Stimulated activated CD8-positive, alpha-beta memory T cell treated with anti-CD3 and anti-CD28 coated beads, Interleukin-12 subunit alpha, Interleukin-12 subunit beta, amount 100 ng/mL, for 4 hours (primary cell): Measurements from ENCODE around the gene RAB4B.
"Not testable (repeated sequence)": the region's sequence is repeated elsewhere in the genome, so short reads cannot be mapped to it uniquely, and the experiment has no call there.

Source experiments
- DNase-seq: peaks from one replicate; pipeline ENCODE4 v3.0.0-alpha.2; 2020; ENCODE audit warnings: low read depth

RAB4B gene

DNA sequence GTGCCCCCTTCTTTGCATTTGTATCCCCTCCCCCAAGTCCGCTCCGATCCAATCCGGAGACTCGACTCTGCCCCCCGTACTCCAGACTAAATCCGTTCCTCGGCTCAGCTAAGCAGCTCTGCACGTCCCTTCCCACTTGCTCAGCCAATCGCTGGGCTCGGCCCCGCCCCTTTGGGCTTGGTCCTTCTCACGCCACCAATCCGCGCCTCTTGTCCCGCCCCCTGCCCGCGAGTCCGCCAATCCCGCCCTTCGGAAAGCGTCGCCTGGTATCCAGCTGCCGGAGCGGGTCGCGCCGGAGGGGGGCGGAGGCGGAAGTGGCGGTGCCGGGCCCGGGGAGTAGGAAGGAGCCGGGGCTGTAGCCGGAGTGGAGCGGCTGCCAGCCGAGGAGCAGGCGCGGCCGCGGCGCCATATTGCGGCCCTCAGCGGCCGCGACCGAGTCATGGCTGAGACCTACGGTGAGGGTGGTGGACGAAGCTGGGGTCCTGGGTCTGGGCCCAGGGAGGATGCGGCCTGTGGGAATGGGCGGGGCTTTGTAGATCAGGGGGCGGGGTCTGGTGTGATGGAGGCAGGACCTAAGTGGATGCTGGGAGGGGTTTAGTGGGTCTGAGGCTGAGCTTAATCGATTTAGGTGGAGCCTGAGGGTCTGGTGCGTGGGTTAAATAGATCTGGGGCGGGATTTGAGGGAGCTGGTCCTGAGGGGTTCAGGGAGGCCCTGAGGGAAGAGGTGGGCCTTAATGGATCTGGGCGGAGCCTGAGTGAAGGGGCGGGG lies at the start of gene RAB4B:
RAB4B (plus strand) TSS at position 311 of the 769 bp plus-strand sequence; CDS start at position 440, 129 bp downstream.
- peak; percentile 100 for DNase-seq

DNA sequence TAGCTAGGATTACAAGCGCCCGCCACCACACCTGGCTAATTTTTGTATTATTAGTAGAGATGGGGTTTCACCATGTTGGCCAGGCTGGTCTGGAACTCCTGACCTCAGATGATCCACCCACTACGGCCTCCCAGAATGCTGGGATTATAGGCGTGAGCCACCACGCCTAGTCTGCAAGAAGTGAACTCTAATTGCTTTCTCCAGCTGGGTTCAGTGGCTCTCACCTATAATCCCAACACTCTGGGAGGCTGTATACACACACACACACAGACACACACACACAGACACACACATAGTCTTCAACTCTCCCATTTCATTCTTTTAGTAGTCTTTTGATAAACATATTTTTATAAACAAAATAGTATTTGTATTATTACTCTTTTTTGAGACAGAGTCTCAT lies 48.0 kb upstream of the RAB4B start:
- not testable (repeated sequence) for DNase-seq

- DNase-seq = not testable (repeated sequence)
These were observed 45.7 kb upstream of the RAB4B start for GRCh38 chr19:40732304-40732703.

- DNase-seq = no peak
These were observed 44.9 kb upstream of the RAB4B start for GRCh38 chr19:40733149-40733548.

- no peak for DNase-seq
These were observed 42.9 kb upstream of the RAB4B start for GRCh38 chr19:40735013-40735771.

DNA sequence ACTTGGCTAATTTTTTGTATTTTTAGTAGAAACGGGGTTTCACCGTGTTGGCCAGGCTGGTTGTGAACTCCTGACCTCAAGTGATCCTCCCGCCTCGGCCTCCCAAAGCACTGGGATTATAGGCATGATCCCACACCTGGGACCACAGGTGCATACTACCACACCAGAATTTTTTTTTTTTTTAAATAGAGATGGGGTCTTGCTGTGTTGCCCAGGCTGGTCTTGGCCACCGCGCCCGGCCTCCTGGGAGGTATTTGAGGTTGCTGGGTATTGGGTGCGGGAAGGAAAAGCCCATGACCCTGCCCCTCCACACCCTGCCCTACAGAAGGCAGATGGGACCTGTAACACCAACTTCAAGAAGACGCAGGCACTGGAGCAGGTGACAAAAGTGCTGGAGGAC lies 41.4 kb upstream of the RAB4B start:
- DNase-seq = no peak

- no peak for DNase-seq
These were observed 40.9 kb upstream of the RAB4B start for GRCh38 chr19:40737102-40737644.

GRCh38 chr19:40739030-40739839 lies 38.8 kb upstream of the RAB4B start:
- no peak for DNase-seq

GRCh38 chr19:40739871-40740703 lies 38.0 kb upstream of the RAB4B start:
- DNase-seq = no peak

- DNase-seq = no peak
These were observed 37.3 kb upstream of the RAB4B start for GRCh38 chr19:40740747-40741146.

DNA sequence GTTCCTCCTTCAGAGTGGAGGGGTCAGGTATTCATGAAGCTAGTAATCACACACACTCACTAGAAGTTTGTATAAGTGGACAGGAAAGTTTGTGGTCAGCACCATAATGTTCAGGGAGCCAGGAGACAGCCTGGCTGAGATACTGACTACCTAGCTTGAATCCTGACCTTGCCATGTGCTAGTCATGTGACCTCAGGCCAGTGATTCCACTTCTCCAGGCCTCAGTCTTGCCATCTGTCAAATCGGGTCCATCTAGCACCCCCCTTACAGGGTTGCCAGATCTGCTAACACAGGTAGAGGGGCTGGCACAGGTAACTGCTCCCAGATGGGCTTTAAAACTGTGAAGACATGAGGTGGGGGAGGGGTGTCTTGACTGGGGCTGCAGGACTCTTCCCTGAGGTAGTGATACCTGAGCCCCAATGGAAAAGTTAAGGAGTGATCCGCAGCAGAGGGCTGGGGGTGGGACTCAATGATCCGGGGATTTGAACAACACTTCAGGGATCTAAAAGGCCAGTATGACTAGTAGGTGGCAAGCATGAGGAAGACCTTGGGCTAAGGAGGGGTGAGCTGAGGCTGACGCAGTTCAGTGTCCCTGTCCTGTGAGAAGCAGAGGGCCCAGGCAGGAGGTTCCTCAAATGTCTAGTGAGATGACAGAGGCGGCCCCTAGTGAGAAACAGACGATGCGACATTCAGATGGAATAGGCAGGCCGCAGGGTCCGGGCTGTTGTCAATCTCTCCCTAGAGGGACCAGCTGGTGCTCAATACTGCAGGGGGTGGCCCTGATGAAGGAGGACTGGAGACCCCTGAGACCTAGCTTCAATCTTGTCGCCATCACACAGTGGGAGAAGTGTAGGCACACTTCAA lies 36.3 kb upstream of the RAB4B start:
- DNase-seq = no peak

DNA sequence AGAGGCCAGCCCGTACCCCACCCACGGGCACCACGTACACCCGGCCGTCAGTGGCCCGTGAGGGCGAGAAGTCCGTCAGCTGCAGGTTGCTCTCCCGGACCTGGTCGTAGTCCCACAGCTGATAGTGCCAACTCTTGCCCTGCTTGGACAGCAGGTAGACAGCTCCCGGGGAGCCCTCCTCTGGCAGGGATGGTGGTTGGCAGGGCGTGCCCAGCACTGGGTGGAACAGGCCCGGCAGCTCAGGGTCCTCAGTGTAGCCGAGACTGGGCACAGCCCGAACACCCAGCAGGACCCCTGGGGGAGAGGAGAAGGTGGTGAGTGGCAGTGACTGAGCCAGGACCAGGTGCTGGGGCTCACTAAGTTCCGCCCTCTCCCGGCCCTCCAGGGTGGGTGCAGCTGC lies 35.6 kb upstream of the RAB4B start:
- DNase-seq = no peak

- no peak for DNase-seq
These were observed 35.2 kb upstream of the RAB4B start for GRCh38 chr19:40742886-40743285.

DNA sequence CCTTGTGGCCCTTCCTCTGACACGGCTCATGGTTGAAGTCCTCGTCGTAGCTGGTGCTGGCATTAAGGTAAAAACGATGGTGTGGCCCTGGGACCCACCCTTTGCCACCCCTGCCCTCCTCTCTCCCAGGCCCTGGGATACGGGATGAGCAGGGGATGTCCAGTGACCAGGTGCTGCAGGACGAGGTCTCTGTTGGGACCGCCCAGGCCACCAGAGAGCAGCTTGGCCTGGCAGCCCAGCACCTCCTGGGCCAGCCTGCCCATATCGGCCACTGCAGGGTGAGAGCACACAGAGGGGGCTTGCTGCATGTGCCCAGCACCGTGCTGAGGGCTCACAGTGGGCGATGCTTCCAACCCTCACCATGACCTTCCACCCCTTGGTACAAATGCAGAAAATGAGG lies 34.1 kb upstream of the RAB4B start:
- no peak for DNase-seq

DNA sequence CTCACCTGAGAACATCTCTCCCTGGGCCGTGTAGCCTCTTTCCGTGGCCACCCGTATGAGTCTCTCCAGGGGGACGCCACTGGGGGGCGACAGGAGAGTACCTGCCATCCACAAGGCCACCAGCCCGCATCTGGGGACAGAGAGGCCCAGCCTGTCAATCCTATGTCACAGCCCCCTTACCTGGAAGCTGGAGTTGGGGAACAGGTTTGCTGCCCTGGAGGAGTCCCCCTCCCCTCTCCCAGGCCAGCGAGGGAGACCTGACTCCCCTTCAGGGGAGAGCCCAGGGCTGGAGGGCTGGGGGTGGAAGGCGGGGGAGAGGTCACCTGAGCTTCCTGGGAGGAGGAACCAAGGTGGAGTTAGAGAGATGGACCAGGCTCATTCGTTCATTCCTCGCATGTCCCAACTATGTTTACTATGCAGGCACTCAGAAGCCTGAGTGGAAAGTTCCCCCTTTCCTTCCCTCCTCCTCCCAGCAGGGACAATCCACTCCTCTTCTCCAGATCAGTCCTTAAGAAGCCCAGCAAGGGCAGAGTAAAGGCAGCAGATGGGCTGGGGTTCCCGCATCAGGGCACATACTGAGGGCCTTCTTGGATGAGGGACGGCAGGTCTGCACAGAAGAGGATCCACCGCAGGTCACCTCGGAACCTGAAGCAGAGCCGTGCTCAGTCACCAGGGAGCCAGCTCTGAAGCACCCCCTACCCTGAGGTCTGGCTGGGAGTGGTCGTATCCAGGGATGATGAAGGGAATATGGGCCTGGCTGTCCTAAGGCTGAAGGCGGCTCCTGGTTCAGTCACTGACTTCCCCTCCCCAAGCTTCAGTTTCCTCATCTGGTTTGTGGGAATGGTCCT lies 33.3 kb upstream of the RAB4B start:
- DNase-seq = no peak

GRCh38 chr19:40745402-40745780 lies 32.7 kb upstream of the RAB4B start:
- no peak for DNase-seq

- DNase-seq = no peak
These were observed 30.5 kb upstream of the RAB4B start for GRCh38 chr19:40747536-40747935.

DNA sequence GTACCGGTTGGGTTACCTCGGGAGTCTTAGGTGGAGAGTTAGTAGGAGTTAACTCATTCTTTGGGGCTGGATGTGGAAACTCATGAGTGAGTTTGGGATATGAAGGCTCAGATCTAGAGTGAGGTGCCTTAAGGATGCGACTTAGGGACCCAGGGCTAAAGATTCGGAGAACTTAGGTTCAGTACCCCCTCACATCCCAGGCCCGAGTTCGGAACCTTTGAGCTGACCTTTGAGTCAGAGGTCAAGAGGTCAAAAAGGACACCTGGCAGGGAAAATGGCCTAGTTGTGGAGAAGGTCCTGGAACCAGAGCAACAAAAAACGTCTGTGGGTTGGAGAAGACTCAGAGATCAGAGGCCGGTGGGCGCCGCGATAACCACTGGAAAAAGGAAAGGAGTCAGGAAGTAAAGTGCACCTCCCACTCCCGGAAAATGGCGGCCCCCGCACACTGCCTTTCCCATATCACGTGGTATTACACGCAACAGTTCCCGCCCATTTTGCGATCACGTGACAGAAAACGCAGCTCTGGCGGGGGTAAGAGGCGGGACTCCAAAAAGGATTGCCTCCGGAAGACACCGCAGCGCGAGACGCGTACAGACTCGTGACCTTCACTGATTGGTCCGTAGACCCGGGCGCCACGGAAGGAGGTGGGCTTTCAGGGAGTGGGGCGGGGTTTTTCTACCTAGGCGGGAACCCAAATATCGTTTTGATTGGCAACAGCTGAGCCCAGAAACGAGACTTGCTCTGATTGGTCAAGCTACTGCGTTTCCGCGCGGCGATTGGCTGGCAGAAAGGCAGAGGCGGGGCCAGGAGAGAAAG lies 27.8 kb upstream of the RAB4B start, which contains the start of gene ACTMAP:
ACTMAP (minus strand) TSS at position 420 of the 816 bp plus-strand sequence. CDS start 674 bp downstream, outside the sequence.
- peak; percentile 97 for DNase-seq
